Liver (tissue), 9 donors: Measurements from ENCODE around the gene NXPE3. TPM values are rescaled to one million over a fixed set of nuclear protein-coding genes. Genes with fewer than 3 reads are reported as not detected.

Experiments
- DNase-seq: peaks from one replicate; pipeline ENCODE4 v3.0.0-alpha.2; 2017; ENCODE audit warnings: low spot score
- H3K27ac ChIP-seq, 2 donors: one replicate each; pipeline ENCODE4 v1.7.0; 2013; ENCODE audit warnings: inconsistent platforms in 2 of 2, low read length in 2 of 2, control low read depth in 1 of 2, low read depth in 1 of 2, mild to moderate bottlenecking in 1 of 2
- H3K27me3 ChIP-seq, 4 donors: one replicate each; pipeline versions ENCODE4 v1.6.1 to v1.7.0; 2013; ENCODE audit warnings: low read length in 3 of 4, inconsistent platforms in 1 of 4, mild to moderate bottlenecking in 1 of 4, moderate library complexity in 1 of 4; ENCODE audit not compliant: control insufficient read depth in 4 of 4, insufficient read depth in 4 of 4
- H3K36me3 ChIP-seq, 4 donors: one replicate each; pipeline versions ENCODE4 v1.6.1 to v1.7.0; 2013; ENCODE audit warnings: low read length in 3 of 4, mild to moderate bottlenecking in 3 of 4, low read depth in 1 of 4, moderate library complexity in 1 of 4; ENCODE audit not compliant: control insufficient read depth in 4 of 4, insufficient read depth in 3 of 4
- H3K4me1 ChIP-seq, 4 donors: one replicate each; pipeline versions ENCODE4 v1.6.1 to v1.7.0; 2013; ENCODE audit warnings: low read length in 3 of 4, mild to moderate bottlenecking in 3 of 4, moderate library complexity in 1 of 4; ENCODE audit not compliant: control insufficient read depth in 4 of 4, insufficient read depth in 4 of 4
- H3K4me3 ChIP-seq, 3 donors: one replicate each; pipeline versions ENCODE4 v1.6.1 to v1.7.0; 2013; ENCODE audit warnings: low read length in 3 of 3, control low read depth in 1 of 3, low read depth in 1 of 3, mild to moderate bottlenecking in 1 of 3
- H3K9ac ChIP-seq, 2 donors: one replicate each; pipeline ENCODE4 v1.7.0; 2013; ENCODE audit warnings: low read length in 2 of 2, mild to moderate bottlenecking in 2 of 2, moderate library complexity in 2 of 2, control low read depth in 1 of 2, low read depth in 1 of 2
- H3K9me3 ChIP-seq, 4 donors: one replicate each; pipeline versions ENCODE4 v1.6.1 to v1.7.0; 2013; ENCODE audit warnings: low read length in 3 of 4; ENCODE audit not compliant: control insufficient read depth in 4 of 4
- EGR1 ChIP-seq, 2 donors: IDR thresholded peaks; 2 replicates each; pipeline ENCODE4 v1.6.1; 2016 to 2018; ENCODE audit warnings: antibody characterized with exemption in 2 of 2, low read depth in 2 of 2
- FOXA1 ChIP-seq: IDR thresholded peaks from 2 replicates; pipeline ENCODE4 v1.6.1; 2016; ENCODE audit warnings: antibody characterized with exemption
- FOXA2 ChIP-seq: IDR thresholded peaks from 2 replicates; pipeline ENCODE4 v1.6.1; 2016; ENCODE audit warnings: antibody characterized with exemption
- GABPA ChIP-seq, 2 donors: IDR thresholded peaks in 1 of 2; conservative IDR thresholded peaks in 1 of 2; 2 replicates each; pipeline ENCODE4 v1.6.1; 2016; ENCODE audit warnings: antibody characterized with exemption in 2 of 2, mild to moderate bottlenecking in 1 of 2, moderate library complexity in 1 of 2
- HNF4A ChIP-seq, 2 donors: conservative IDR thresholded peaks; 2 replicates each; pipeline ENCODE4 v1.6.1; 2016; ENCODE audit warnings: antibody characterized with exemption in 2 of 2, mild to moderate bottlenecking in 2 of 2
- HNF4G ChIP-seq: IDR thresholded peaks from 2 replicates; pipeline ENCODE4 v1.6.1; 2016; ENCODE audit warnings: antibody characterized with exemption
- JUND ChIP-seq, 2 donors: IDR thresholded peaks; 2 replicates each; pipeline ENCODE4 v1.6.1; 2016; ENCODE audit warnings: antibody characterized with exemption in 2 of 2
- NR2F2 ChIP-seq: IDR thresholded peaks from 2 replicates; pipeline ENCODE4 v1.6.1; 2016; ENCODE audit warnings: antibody characterized with exemption
- RAD21 ChIP-seq, 2 donors: IDR thresholded peaks; 2 replicates each; pipeline ENCODE4 v1.6.1; 2016; ENCODE audit warnings: antibody characterized with exemption in 2 of 2, mild to moderate bottlenecking in 2 of 2
- RXRA ChIP-seq, 2 donors: IDR thresholded peaks; 2 replicates each; pipeline ENCODE4 v1.6.1; 2017 to 2018; ENCODE audit warnings: antibody characterized with exemption in 2 of 2, mild to moderate bottlenecking in 1 of 2
- SP1 ChIP-seq: IDR thresholded peaks from 2 replicates; pipeline ENCODE4 v1.6.1; 2018; ENCODE audit warnings: antibody characterized with exemption, mild to moderate bottlenecking
- TAF1 ChIP-seq: conservative IDR thresholded peaks from 2 replicates; pipeline ENCODE4 v1.6.1; 2016; ENCODE audit warnings: antibody characterized with exemption, mild to moderate bottlenecking
- YY1 ChIP-seq: IDR thresholded peaks from 2 replicates; pipeline ENCODE4 v1.6.1; 2016; ENCODE audit warnings: antibody characterized with exemption, mild to moderate bottlenecking
- ZBTB33 ChIP-seq: IDR thresholded peaks from 2 replicates; pipeline ENCODE4 v1.6.1; 2016; ENCODE audit warnings: antibody characterized with exemption
- WGBS: extraction: QIAGEN DNeasy Blood & Tissue Kit; methylation state at CpG from one replicate; pipeline ENCODE4 v1.1.7; 2013; 5-methylcytosine and 5-hydroxymethylcytosine counted together
- polyA plus RNA-seq, 2 donors: library from polyadenylated mRNA; stranded (reverse) in 1 of 2; unstranded in 1 of 2; fragments of 200-250 nt in 1 of 2; fragments of >200 nt in 1 of 2; fragmentation: Nextera tagmentation in 1 of 2; extraction: Ambion mirVana in 1 of 2; gene quantifications; one replicate each; pipeline versions ENCODE4 v1.2.1 to v1.2.3, GENCODE V29; 2013 to 2015
- total RNA-seq, 2 donors: library from RNA; depleted of rRNA; stranded (reverse); fragments of >200 nt; gene quantifications; one replicate each; pipeline ENCODE4 v1.2.3, GENCODE V29; 2014
- TF ChIP-seq, protein P1 (sequence below): fragments of 150-350 bp; IDR thresholded peaks from 2 replicates; pipeline ENCODE4 v1.5.1; 2017; ENCODE audit warnings: improper control_type of control experiment, low read depth, low read length; ENCODE audit not compliant: missing input control
- TF ChIP-seq, protein P2 (sequence below): IDR thresholded peaks from 2 replicates; pipeline ENCODE4 v1.6.1; 2016; ENCODE audit warnings: antibody characterized with exemption, mild to moderate bottlenecking
- TF ChIP-seq, protein P3 (sequence below): IDR thresholded peaks from 2 replicates; pipeline ENCODE4 v1.6.1; 2016; ENCODE audit warnings: antibody characterized with exemption
- TF ChIP-seq, protein P4 (sequence below): IDR thresholded peaks from 2 replicates; pipeline ENCODE4 v1.6.1; 2016; ENCODE audit warnings: antibody characterized with exemption
- donor health status: healthy.
- donor health status: healthy.
- donor health status: healthy.
- donor health status: healthy.
- donor health status: healthy.

Gene NXPE3
- total and polyA plus RNA-seq, 4 donors, result 1.1 to 2.7 (median 1.7) TPM

DNA sequence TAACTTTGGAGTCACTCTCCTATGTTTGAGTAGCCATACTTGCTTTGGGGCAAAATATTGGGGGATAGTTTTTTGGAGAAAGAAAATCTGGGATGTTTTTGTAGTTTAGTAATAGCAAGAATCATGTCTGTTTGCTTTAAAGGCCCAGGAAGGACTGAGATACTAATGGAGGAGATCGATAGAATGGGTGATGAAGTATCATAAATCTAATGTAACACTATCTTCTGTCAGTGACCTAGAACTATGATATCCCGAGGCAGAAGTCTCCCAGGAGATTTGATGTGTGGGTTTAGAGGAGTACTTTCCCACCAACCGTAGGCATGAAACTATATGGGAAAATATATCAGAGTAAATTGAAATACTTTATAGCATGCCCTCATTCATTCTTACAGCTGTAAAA, 49.3 kb downstream of the NXPE3 start:
- Histone ChIP-seq H3K4me1 (peaks cover 0 to 26% (median 11%) of the 10 kb centered on the region in 4 donors), H3K27me3 (no peaks in the 10 kb centered on the region), H3K9me3 (no peaks in the 10 kb centered on the region), H3K4me3 (peak overlapping the region; percentile 56 to 68 (median 67)), H3K36me3 (no peaks in the 10 kb centered on the region), H3K9ac (peak overlapping the region; percentile 96 to 98), H3K27ac (peak overlapping the region; percentile 93 to 96)
- 19% methylated on average over 3 of the region's 3 CpGs for WGBS
- no peak for TF ChIP-seq HNF4A (conservative IDR thresholded peaks at IDR 0.05)
- no peak for DNase-seq

GRCh38 chr3:101828691-101829436, 49.9 kb downstream of the NXPE3 start:
- Histone ChIP-seq H3K9me3 (no peaks in the 10 kb centered on the region), H3K27ac (peak overlapping the region; percentile 93 to 96), H3K36me3 (no peaks in the 10 kb centered on the region), H3K27me3 (no peaks in the 10 kb centered on the region), H3K4me3 (peak overlapping the region in 2 of 3 donors; percentile 67 to 68), H3K4me1 (peaks cover 0 to 31% (median 14%) of the 10 kb centered on the region in 4 donors), H3K9ac (peak overlapping the region; percentile 96 to 98)
- no peak for TF ChIP-seq ZBTB33
- TF ChIP-seq, protein P1, sequence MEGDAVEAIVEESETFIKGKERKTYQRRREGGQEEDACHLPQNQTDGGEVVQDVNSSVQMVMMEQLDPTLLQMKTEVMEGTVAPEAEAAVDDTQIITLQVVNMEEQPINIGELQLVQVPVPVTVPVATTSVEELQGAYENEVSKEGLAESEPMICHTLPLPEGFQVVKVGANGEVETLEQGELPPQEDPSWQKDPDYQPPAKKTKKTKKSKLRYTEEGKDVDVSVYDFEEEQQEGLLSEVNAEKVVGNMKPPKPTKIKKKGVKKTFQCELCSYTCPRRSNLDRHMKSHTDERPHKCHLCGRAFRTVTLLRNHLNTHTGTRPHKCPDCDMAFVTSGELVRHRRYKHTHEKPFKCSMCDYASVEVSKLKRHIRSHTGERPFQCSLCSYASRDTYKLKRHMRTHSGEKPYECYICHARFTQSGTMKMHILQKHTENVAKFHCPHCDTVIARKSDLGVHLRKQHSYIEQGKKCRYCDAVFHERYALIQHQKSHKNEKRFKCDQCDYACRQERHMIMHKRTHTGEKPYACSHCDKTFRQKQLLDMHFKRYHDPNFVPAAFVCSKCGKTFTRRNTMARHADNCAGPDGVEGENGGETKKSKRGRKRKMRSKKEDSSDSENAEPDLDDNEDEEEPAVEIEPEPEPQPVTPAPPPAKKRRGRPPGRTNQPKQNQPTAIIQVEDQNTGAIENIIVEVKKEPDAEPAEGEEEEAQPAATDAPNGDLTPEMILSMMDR, result no peak
- TF ChIP-seq FOXA2, result no peak
- no peak for TF ChIP-seq TAF1
- peak; percentile 16 for TF ChIP-seq RAD21 (IDR thresholded peaks at IDR 0.05)
- no peak for TF ChIP-seq EGR1 (IDR thresholded peaks at IDR 0.05; ENCODE audit: low read depth in 2 of 2)
- TF ChIP-seq SP1, result no peak
- peak; percentile 20 to 68 for TF ChIP-seq HNF4A (conservative IDR thresholded peaks at IDR 0.05)
- TF ChIP-seq FOXA1, result no peak
- TF ChIP-seq, protein P2, sequence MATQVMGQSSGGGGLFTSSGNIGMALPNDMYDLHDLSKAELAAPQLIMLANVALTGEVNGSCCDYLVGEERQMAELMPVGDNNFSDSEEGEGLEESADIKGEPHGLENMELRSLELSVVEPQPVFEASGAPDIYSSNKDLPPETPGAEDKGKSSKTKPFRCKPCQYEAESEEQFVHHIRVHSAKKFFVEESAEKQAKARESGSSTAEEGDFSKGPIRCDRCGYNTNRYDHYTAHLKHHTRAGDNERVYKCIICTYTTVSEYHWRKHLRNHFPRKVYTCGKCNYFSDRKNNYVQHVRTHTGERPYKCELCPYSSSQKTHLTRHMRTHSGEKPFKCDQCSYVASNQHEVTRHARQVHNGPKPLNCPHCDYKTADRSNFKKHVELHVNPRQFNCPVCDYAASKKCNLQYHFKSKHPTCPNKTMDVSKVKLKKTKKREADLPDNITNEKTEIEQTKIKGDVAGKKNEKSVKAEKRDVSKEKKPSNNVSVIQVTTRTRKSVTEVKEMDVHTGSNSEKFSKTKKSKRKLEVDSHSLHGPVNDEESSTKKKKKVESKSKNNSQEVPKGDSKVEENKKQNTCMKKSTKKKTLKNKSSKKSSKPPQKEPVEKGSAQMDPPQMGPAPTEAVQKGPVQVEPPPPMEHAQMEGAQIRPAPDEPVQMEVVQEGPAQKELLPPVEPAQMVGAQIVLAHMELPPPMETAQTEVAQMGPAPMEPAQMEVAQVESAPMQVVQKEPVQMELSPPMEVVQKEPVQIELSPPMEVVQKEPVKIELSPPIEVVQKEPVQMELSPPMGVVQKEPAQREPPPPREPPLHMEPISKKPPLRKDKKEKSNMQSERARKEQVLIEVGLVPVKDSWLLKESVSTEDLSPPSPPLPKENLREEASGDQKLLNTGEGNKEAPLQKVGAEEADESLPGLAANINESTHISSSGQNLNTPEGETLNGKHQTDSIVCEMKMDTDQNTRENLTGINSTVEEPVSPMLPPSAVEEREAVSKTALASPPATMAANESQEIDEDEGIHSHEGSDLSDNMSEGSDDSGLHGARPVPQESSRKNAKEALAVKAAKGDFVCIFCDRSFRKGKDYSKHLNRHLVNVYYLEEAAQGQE, result peak; percentile 69
- TF ChIP-seq, protein P3, sequence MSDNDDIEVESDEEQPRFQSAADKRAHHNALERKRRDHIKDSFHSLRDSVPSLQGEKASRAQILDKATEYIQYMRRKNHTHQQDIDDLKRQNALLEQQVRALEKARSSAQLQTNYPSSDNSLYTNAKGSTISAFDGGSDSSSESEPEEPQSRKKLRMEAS, result no peak
- peak; percentile 32 to 67 for TF ChIP-seq RXRA (IDR thresholded peaks at IDR 0.05)
- TF ChIP-seq YY1, result peak; percentile 27
- TF ChIP-seq, protein P4, sequence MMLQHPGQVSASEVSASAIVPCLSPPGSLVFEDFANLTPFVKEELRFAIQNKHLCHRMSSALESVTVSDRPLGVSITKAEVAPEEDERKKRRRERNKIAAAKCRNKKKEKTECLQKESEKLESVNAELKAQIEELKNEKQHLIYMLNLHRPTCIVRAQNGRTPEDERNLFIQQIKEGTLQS, result no peak
- peak in 1 of 2 donors; percentile 47 for TF ChIP-seq JUND (IDR thresholded peaks at IDR 0.05)
- TF ChIP-seq HNF4G, result no peak
- TF ChIP-seq NR2F2, result peak; percentile 75
- TF ChIP-seq GABPA (IDR thresholded peaks at IDR 0.05 in 1 of 2, conservative IDR thresholded peaks at IDR 0.05 in 1 of 2), result no peak
- no peak for DNase-seq
- WGBS, result 22% methylated on average over 9 of the region's 9 CpGs
